HG03108 (cell line): ENCODE data around the gene EMC7.
A peak's percentile ranks its signal among the peaks of the same experiment; 100 is the strongest.
"Not testable (repeated sequence)": the region's sequence is repeated elsewhere in the genome, so short reads cannot be mapped to it uniquely, and the experiment has no call there.

ENCODE experiments used
- ATAC-seq: cut with Tn5 transposase; IDR thresholded peaks from one replicate; pipeline ENCODE4 v1.9.1; 2021; ENCODE audit warnings: moderate library complexity; ENCODE audit not compliant: unreplicated experiment

Gene EMC7

GRCh38 chr15:34101366-34102174, at the start of gene EMC7, which contains the start of gene PGBD4:
Gene EMC7, minus strand, starts transcription at chr15:34101862. Its CDS starts 23 bp downstream, at chr15:34101839.
Gene PGBD4, plus strand, starts transcription at chr15:34102083. Its CDS starts 449 bp downstream, at chr15:34102532.
- ATAC-seq = peak; percentile 99

- no peak for ATAC-seq
Measured at GRCh38 chr15:34147371-34148140, 45.9 kb upstream of the EMC7 start.

DNA sequence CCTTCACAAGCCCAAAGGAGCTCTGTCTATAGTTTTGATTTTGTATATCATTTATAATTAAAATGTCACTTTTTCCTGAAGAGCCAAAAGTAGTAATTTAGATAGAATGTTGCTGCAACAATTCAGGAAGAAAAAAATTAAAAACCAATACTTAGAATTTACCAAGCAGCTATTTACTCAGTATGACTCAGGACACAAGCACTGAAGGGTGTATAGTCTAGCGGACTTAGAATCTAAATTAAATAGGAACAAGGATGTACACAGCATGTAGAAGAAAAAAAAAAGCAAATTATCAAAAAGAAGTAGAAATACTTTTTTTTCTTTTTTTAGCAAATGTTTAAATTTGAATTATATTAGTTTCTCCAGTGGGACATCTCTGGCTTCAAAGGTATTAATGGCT, 31.8 kb upstream of the EMC7 start:
- no peak for ATAC-seq

- no peak for ATAC-seq
Measured at GRCh38 chr15:34132881-34133280, 31.2 kb upstream of the EMC7 start.

GRCh38 chr15:34128898-34129297, 27.2 kb upstream of the EMC7 start:
- no peak for ATAC-seq

GRCh38 chr15:34126522-34126921, 24.9 kb upstream of the EMC7 start:
- ATAC-seq = no peak

GRCh38 chr15:34125945-34126344, 24.3 kb upstream of the EMC7 start:
- no peak for ATAC-seq

DNA sequence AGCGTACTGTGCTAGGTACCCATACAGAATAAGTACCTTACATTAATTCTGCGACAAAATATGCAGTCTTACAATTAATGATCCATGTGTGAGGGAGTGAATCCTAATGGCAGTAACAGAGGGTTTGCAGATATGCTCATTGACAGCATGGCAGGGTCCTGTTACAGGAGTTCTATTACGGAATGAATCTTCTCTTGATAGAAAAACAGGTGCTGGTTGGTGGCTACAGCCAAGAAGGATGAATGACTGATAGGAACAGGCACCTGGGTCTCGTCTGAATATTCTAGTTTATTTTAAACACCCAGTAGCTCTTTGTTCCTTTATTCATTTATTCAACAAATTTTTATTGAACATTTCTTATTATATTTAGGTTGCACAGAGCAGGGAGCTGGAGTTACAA, 23.0 kb upstream of the EMC7 start:
- no peak for ATAC-seq

DNA sequence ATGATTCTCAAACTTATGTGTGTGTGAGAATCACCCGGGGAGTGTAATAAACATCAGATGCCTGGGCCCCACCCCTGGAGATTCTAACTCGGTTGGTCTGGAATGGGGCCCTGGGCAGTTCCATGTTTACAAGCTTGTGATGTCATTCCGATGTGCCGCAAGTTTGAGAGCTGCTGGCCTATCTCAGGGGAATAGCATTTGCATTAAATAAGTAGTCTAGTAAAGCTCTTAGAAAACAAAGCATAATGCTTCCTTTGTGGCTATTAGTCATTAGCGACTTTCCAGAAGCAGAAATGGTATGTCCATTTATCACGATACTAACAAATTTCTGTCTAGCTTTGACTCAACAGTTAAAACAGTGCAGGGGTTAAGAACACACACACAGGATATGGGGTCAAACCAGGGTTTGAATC, 21.1 kb upstream of the EMC7 start:
- no peak for ATAC-seq

GRCh38 chr15:34121786-34122185, 20.1 kb upstream of the EMC7 start:
- ATAC-seq = not testable (repeated sequence)

GRCh38 chr15:34120420-34120819, 18.8 kb upstream of the EMC7 start:
- not testable (repeated sequence) for ATAC-seq

GRCh38 chr15:34119291-34119690, 17.6 kb upstream of the EMC7 start:
- ATAC-seq = no peak

GRCh38 chr15:34116620-34117019, 15.0 kb upstream of the EMC7 start:
- no peak for ATAC-seq

DNA sequence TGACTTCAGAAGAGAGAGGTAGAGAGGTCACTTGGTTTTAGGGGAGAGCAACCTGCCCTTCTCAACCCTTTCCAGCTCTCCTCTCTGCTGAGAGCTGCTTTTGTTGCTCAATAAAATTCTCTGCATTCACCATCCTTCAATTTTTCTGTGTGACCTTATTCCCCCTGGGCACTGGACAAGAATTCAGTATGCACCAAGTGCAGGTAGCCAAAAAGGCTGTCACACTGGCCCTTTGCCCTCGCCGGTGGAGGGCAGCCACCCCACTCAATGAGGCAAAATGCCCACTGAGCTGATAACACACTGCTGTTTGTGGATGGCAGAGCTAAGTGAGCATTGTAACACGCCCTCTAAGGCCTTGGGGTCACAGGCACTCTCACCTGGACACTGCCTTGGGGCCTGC, 13.1 kb upstream of the EMC7 start:
- ATAC-seq = no peak

DNA sequence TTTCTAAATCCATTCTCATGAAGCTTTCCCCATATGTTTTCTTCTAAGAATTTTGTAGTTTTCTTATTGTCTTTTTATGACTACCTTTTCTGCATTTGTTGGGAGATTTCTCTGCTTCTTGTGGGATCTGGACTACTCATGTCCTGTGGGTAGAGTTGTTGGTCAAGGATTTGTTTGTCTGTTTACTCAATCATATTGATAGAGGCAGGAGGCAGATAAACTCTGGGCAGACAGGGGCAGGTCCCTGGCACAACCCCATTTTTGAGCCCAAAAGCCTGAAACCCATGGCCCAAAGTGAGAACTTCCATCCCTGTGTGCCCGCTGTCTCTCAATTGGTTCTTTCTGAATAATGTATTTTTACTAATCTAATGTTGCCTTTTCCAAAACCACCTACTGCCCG, 12.6 kb upstream of the EMC7 start:
- ATAC-seq = no peak

- ATAC-seq = no peak
Measured at GRCh38 chr15:34111488-34111887, 9.8 kb upstream of the EMC7 start.

- ATAC-seq = no peak
Measured at GRCh38 chr15:34109797-34110663, 8.4 kb upstream of the EMC7 start.

DNA sequence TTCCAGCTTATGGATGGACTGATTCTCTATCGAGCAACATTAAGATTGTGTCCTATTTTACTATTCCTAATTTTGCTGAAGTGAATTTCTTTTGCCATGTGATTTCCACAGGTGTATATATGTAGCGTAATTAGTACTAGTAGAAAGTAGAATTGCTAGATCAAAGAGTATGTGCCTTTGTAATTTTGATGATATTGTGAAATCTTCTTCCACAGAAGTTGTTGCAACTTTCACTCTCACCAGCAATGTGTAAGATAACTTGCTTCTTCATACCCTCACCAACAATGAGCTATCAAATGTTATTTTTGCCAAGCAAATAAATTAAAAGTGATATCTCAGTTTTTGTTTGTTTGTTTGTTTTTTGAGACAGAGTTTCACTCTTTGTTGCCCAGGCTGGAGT, 5.7 kb upstream of the EMC7 start:
- ATAC-seq = no peak

DNA sequence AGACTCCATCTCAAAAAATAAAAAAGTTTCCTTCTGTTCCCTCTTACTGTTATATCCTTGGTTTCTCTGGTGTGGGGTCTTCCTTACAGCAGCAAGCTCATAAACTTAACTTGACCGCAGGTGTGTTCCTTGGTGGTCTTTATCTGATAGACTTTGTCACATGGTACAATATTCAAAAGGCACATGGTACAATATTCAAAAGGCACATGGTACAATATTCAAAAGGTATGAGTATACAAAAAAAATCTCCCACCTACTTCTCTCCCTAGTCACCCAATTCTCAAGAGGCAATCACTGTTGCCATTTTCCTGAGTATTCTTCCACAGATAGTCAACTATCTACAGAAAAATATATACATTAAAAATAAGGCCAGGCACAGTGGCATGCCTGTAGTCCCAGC, 4.8 kb upstream of the EMC7 start:
- ATAC-seq = no peak

GRCh38 chr15:34102175-34102925, 688 bp upstream of the EMC7 start:
- no peak for ATAC-seq
